Measurements from ENCODE around the gene ZNF277. TPM values are rescaled to one million over a fixed set of nuclear protein-coding genes. Genes with fewer than 3 reads are reported as not detected.

Gene ZNF277
- total RNA-seq, 2 donors from 2014 or later = 20.3 to 20.4 TPM

- no peak for TF ChIP-seq CTCF (conservative IDR thresholded peaks at IDR 0.05)
- H3K27me3 ChIP-seq (ENCODE audit: control insufficient read depth, insufficient read depth, low read length, poor library complexity, severe bottlenecking) = no peaks in the 10 kb centered on the region
- no peak overlapping the region for H3K4me3 Mint-ChIP-seq
Observed at GRCh38 chr7:112381311-112382091, 175.0 kb downstream of the ZNF277 start.

GRCh38 chr7:112383671-112384417 lies 177.3 kb downstream of the ZNF277 start:
- DNase-seq = no peak
- Histone ChIP-seq H3K4me3 (ENCODE audit: low read length) (no peak overlapping the region), H3K4me1 (ENCODE audit: control insufficient read depth, insufficient read depth, low read length) (no peaks in the 10 kb centered on the region), H3K27ac (ENCODE audit: low read depth, low read length) (no peak overlapping the region), H3K27me3 (ENCODE audit: control insufficient read depth, insufficient read depth, low read length, poor library complexity, severe bottlenecking) (no peaks in the 10 kb centered on the region), H3K36me3 (ENCODE audit: control insufficient read depth, insufficient read depth, low read length) (no peaks in the 10 kb centered on the region), H3K9me3 (ENCODE audit: control insufficient read depth, low read length) (no peaks in the 10 kb centered on the region), H3K9ac (ENCODE audit: extremely low read depth, low read length, poor library complexity, severe bottlenecking) (no peak overlapping the region)
- 83 to 93% methylated on average over 6 to 11 of the region's 11 CpGs for WGBS, 2 experiments (ENCODE audit: insufficient coverage in 1 of 2, insufficient read length in 1 of 2)
- Mint-ChIP-seq H3K27me3 (ENCODE audit: insufficient read depth) (no peaks in the 10 kb centered on the region), H3K4me3 (no peak overlapping the region), H3K36me3 (ENCODE audit: low read depth) (no peaks in the 10 kb centered on the region), H3K9me3 (peaks cover 2% of the 10 kb centered on the region), H3K4me1 (no peaks in the 10 kb centered on the region), H3K27ac (no peak overlapping the region)
- peak; percentile 45 for TF ChIP-seq CTCF (conservative IDR thresholded peaks at IDR 0.05)

More at GRCh38 chr7:112381311-112382091, 175.0 kb downstream of the ZNF277 start:
- H3K4me3 ChIP-seq (ENCODE audit: low read length) = no peak overlapping the region
- no peaks in the 10 kb centered on the region for H3K36me3 ChIP-seq (ENCODE audit: control insufficient read depth, insufficient read depth, low read length)
- H3K27ac ChIP-seq (ENCODE audit: low read depth, low read length) = no peak overlapping the region
- peaks cover 2% of the 10 kb centered on the region for H3K9me3 Mint-ChIP-seq
- no peaks in the 10 kb centered on the region for H3K4me1 Mint-ChIP-seq
- no peak overlapping the region for H3K27ac Mint-ChIP-seq
- H3K27me3 Mint-ChIP-seq (ENCODE audit: insufficient read depth) = no peaks in the 10 kb centered on the region
- no peaks in the 10 kb centered on the region for H3K36me3 Mint-ChIP-seq (ENCODE audit: low read depth)
- WGBS, 2 experiments (ENCODE audit: insufficient coverage in 1 of 2, insufficient read length in 1 of 2) = 95% methylated on average over 5 of the region's 5 CpGs; no CpG with 5 or more reads in 1 of the 2 experiments
- H3K9ac ChIP-seq (ENCODE audit: extremely low read depth, low read length, poor library complexity, severe bottlenecking) = no peak overlapping the region
- H3K9me3 ChIP-seq (ENCODE audit: control insufficient read depth, low read length) = no peaks in the 10 kb centered on the region
- DNase-seq = no peak
- no peaks in the 10 kb centered on the region for H3K4me1 ChIP-seq (ENCODE audit: control insufficient read depth, insufficient read depth, low read length)

- WGBS, 2 experiments (ENCODE audit: insufficient coverage in 1 of 2, insufficient read length in 1 of 2) = 94 to 97% methylated on average over 3 of the region's 3 CpGs
Observed at GRCh38 chr7:112385516-112385915, 179.0 kb downstream of the ZNF277 start.

More at GRCh38 chr7:112385516-112385915, 179.0 kb downstream of the ZNF277 start:
- Mint-ChIP-seq H3K4me3 (no peak overlapping the region), H3K36me3 (ENCODE audit: low read depth) (no peaks in the 10 kb centered on the region), H3K9me3 (peaks cover 2% of the 10 kb centered on the region), H3K27ac (no peak overlapping the region), H3K4me1 (no peaks in the 10 kb centered on the region), H3K27me3 (ENCODE audit: insufficient read depth) (no peaks in the 10 kb centered on the region)
- no peak for DNase-seq
- H3K36me3 ChIP-seq (ENCODE audit: control insufficient read depth, insufficient read depth, low read length) = no peaks in the 10 kb centered on the region
- H3K27me3 ChIP-seq (ENCODE audit: control insufficient read depth, insufficient read depth, low read length, poor library complexity, severe bottlenecking) = no peaks in the 10 kb centered on the region
- no peak for TF ChIP-seq CTCF (conservative IDR thresholded peaks at IDR 0.05)
- H3K4me1 ChIP-seq (ENCODE audit: control insufficient read depth, insufficient read depth, low read length) = no peaks in the 10 kb centered on the region
- H3K27ac ChIP-seq (ENCODE audit: low read depth, low read length) = no peak overlapping the region
- no peak overlapping the region for H3K9ac ChIP-seq (ENCODE audit: extremely low read depth, low read length, poor library complexity, severe bottlenecking)
- no peaks in the 10 kb centered on the region for H3K9me3 ChIP-seq (ENCODE audit: control insufficient read depth, low read length)
- no peak overlapping the region for H3K4me3 ChIP-seq (ENCODE audit: low read length)

Data from endodermal cell (in vitro differentiated cells).